ENCODE data around the gene PTPRM. TPM values are rescaled to one million over a fixed set of nuclear protein-coding genes. Genes with fewer than 3 reads are reported as not detected.

The PTPRM gene
- polyA plus RNA-seq, 1 of the 3 experiments (the other 2 are of a cell fraction), result 16.0 TPM

DNA sequence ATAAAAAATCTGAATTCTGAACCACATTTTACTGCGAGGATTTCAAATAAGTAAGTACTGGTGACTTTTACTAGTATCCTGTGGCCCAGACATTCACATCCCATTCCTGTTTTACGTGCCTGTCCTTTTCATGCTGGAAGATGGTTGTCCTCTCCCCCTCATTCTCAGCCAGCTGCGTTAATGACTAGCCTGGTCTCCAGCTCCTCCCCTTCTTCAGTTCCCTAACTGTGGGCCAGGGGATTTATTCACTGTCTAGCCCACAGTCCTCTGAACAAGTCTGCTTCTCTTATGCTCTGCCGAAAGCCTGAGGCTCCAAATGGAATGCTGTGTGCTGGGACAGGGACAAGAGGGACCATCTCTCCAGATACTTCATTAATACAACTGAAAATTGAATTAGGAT, 373.9 kb downstream of the PTPRM start (continued):
- TF ChIP-seq, protein P1, sequence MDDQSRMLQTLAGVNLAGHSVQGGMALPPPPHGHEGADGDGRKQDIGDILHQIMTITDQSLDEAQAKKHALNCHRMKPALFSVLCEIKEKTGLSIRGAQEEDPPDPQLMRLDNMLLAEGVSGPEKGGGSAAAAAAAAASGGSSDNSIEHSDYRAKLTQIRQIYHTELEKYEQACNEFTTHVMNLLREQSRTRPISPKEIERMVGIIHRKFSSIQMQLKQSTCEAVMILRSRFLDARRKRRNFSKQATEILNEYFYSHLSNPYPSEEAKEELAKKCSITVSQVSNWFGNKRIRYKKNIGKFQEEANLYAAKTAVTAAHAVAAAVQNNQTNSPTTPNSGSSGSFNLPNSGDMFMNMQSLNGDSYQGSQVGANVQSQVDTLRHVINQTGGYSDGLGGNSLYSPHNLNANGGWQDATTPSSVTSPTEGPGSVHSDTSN (IDR thresholded peaks at IDR 0.05), result no peak
- TF ChIP-seq CHD2 (IDR thresholded peaks at IDR 0.05; ENCODE audit: low read length, partially characterized antibody) (no peak), TCF12 (IDR thresholded peaks at IDR 0.05) (no peak)

DNA sequence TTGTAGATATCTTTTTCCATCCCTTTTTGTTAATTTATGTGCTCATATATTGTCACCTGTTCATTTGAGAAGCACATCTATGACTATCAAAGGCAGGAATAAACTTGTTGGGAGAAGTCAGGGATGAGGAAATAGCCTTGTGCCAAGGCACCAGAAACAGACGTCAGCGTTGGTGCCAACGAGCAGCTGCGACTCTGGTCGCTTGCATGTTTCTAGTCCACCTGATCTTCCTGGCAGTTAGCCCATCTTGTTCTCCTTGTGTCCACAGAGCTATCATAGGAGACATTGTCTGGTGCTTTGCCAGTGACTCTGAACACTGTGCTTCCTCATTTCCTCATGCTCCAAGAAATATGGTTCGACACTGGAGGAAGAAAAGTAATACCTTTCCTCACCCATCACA, 374.4 kb downstream of the PTPRM start:
- H3K9me2 ChIP-seq, result no peaks in the 10 kb centered on the region
- CTCF ChIA-PET, result no interaction called here
- H3K36me3 ChIP-seq (replicated peaks in 1 of 2; ENCODE audit: control insufficient read depth in 1 of 2, insufficient read depth in 2 of 2, low read length in 1 of 2), result no peaks in the 10 kb centered on the region
- H3F3A ChIP-seq (replicated peaks; ENCODE audit: insufficient read depth), result no peaks in the 10 kb centered on the region
- no peaks in the 10 kb centered on the region for H3K79me2 ChIP-seq (ENCODE audit: insufficient read depth)
- no peaks in the 10 kb centered on the region for H4K20me1 ChIP-seq (ENCODE audit: insufficient read depth)
- H3K27ac ChIP-seq (ENCODE audit: low read depth in 2 of 2, low read length in 1 of 2), result peak overlapping the region in 1 of 2 experiments; percentile 69; a peak in 2 of 4 replicates
- H3K27me3 ChIP-seq (ENCODE audit: insufficient read depth), result no peaks in the 10 kb centered on the region
- WGBS (ENCODE audit: low lambda C conversion rate), result 24% methylated on average over 6 of the region's 6 CpGs
- H3K9me3 ChIP-seq, result no peaks in the 10 kb centered on the region
- no peak overlapping the region for H2AFZ ChIP-seq (ENCODE audit: low read depth)
- H3K4me3 ChIP-seq (ENCODE audit: low read depth in 2 of 2, low read length in 1 of 2), result no peak overlapping the region
- H3K9ac ChIP-seq, result no peak overlapping the region
- POLR2A ChIA-PET, result no interaction called here
- DNase-seq, result peak; percentile 61
- peaks cover 0 to 22% of the 10 kb centered on the region in 2 experiments; a peak in 2 of 4 replicates for H3K4me1 ChIP-seq (ENCODE audit: control insufficient read depth in 1 of 2, insufficient read depth in 2 of 2, low read depth in 1 of 2, low read length in 1 of 2)
- H3K4me2 ChIP-seq, result no peak overlapping the region
- TF ChIP-seq JUND (IDR thresholded peaks at IDR 0.05) (no peak), MXI1 (IDR thresholded peaks at IDR 0.05; ENCODE audit: low read depth, low read length) (no peak; the same call in 1 of the 2 replicates), GATA2 (CRISPR knock-in tag; IDR thresholded peaks at IDR 0.05) (peak; percentile 66; the same call in 1 of the 2 replicates), EP300 (IDR thresholded peaks at IDR 0.05; ENCODE audit: borderline replicate concordance in 1 of 2, low read depth in 1 of 2, low read length in 1 of 2) (peak in 1 of 2 experiments; percentile 41; a peak in 1 of 4 replicates), FOXJ3 (CRISPR knock-in tag; IDR thresholded peaks at IDR 0.05) (peak; percentile 30; the same call in 1 of the 2 replicates), NRF1 (IDR thresholded peaks at IDR 0.05; ENCODE audit: low read depth, low read length) (no peak)

DNA sequence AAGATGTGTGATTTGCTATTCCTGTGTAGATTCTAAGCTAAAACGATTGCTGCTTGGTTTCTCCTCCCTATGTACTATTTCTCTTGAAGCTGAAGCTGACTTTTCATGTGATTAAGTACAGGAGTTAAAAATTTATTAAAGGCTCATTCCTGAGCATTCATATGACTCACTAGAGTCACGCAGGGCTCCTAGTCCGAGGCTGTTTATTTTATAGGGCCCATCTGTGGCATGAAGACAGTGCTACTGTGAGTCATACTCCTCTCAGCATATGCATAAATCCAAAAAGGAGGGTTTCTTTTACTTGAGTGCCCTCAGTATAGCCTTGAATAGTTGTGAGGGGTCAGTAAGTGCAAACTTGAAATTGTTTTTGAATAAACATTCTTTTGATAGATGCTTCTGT, 378.8 kb downstream of the PTPRM start:
- Histone ChIP-seq H4K20me1 (ENCODE audit: insufficient read depth) (no peaks in the 10 kb centered on the region), H3K9ac (no peak overlapping the region; the same call in 1 of the 2 replicates), H3K27ac (ENCODE audit: low read depth in 2 of 2, low read length in 1 of 2) (peak overlapping the region; percentile 37 to 71; a peak in 3 of 4 replicates), H3F3A (replicated peaks; ENCODE audit: insufficient read depth) (no peaks in the 10 kb centered on the region), H3K27me3 (ENCODE audit: insufficient read depth) (no peaks in the 10 kb centered on the region), H3K4me1 (ENCODE audit: control insufficient read depth in 1 of 2, insufficient read depth in 2 of 2, low read depth in 1 of 2, low read length in 1 of 2) (peaks cover 0 to 22% of the 10 kb centered on the region in 2 experiments; a peak in 2 of 4 replicates), H3K9me3 (no peaks in the 10 kb centered on the region), H3K4me3 (ENCODE audit: low read depth in 2 of 2, low read length in 1 of 2) (no peak overlapping the region), H3K9me2 (no peaks in the 10 kb centered on the region), H3K36me3 (replicated peaks in 1 of 2; ENCODE audit: control insufficient read depth in 1 of 2, insufficient read depth in 2 of 2, low read length in 1 of 2) (no peaks in the 10 kb centered on the region), H3K4me2 (peak overlapping the region; percentile 76; the same call in 1 of the 2 replicates), H3K79me2 (ENCODE audit: insufficient read depth) (no peaks in the 10 kb centered on the region), H2AFZ (ENCODE audit: low read depth) (peak overlapping the region; percentile 80; the same call in 1 of the 2 replicates)
- DNase-seq, result no peak
- ChIA-PET POLR2A (no interaction called here), CTCF (no interaction called here)
- 10% methylated on average over 3 of the region's 3 CpGs for WGBS (ENCODE audit: low lambda C conversion rate)
- TF ChIP-seq, protein P2, sequence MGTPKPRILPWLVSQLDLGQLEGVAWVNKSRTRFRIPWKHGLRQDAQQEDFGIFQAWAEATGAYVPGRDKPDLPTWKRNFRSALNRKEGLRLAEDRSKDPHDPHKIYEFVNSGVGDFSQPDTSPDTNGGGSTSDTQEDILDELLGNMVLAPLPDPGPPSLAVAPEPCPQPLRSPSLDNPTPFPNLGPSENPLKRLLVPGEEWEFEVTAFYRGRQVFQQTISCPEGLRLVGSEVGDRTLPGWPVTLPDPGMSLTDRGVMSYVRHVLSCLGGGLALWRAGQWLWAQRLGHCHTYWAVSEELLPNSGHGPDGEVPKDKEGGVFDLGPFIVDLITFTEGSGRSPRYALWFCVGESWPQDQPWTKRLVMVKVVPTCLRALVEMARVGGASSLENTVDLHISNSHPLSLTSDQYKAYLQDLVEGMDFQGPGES (IDR thresholded peaks at IDR 0.05; ENCODE audit: low read depth, low read length), result no peak
- TF ChIP-seq FOXJ3 (CRISPR knock-in tag; IDR thresholded peaks at IDR 0.05) (no peak), EP300 (IDR thresholded peaks at IDR 0.05; ENCODE audit: borderline replicate concordance in 1 of 2, low read depth in 1 of 2, low read length in 1 of 2) (no peak), SIN3A (IDR thresholded peaks at IDR 0.05; ENCODE audit: borderline replicate concordance, low read depth, low read length) (no peak), JUND (IDR thresholded peaks at IDR 0.05) (peak; percentile 47; the same call in 1 of the 2 replicates), YY1 (IDR thresholded peaks at IDR 0.05; ENCODE audit: low read depth) (no peak), GATA2 (CRISPR knock-in tag; IDR thresholded peaks at IDR 0.05) (no peak), TCF12 (IDR thresholded peaks at IDR 0.05) (peak; percentile 36; the same call in 1 of the 2 replicates)
- TF ChIP-seq, protein P1 (IDR thresholded peaks at IDR 0.05), result peak; percentile 14; the same call in 1 of the 2 replicates
- TF ChIP-seq, protein P3, sequence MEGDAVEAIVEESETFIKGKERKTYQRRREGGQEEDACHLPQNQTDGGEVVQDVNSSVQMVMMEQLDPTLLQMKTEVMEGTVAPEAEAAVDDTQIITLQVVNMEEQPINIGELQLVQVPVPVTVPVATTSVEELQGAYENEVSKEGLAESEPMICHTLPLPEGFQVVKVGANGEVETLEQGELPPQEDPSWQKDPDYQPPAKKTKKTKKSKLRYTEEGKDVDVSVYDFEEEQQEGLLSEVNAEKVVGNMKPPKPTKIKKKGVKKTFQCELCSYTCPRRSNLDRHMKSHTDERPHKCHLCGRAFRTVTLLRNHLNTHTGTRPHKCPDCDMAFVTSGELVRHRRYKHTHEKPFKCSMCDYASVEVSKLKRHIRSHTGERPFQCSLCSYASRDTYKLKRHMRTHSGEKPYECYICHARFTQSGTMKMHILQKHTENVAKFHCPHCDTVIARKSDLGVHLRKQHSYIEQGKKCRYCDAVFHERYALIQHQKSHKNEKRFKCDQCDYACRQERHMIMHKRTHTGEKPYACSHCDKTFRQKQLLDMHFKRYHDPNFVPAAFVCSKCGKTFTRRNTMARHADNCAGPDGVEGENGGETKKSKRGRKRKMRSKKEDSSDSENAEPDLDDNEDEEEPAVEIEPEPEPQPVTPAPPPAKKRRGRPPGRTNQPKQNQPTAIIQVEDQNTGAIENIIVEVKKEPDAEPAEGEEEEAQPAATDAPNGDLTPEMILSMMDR (IDR thresholded peaks at IDR 0.05), result no peak
- TF ChIP-seq, protein P4, sequence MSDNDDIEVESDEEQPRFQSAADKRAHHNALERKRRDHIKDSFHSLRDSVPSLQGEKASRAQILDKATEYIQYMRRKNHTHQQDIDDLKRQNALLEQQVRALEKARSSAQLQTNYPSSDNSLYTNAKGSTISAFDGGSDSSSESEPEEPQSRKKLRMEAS (IDR thresholded peaks at IDR 0.05; ENCODE audit: low read depth), result no peak
- TF ChIP-seq, protein P5, sequence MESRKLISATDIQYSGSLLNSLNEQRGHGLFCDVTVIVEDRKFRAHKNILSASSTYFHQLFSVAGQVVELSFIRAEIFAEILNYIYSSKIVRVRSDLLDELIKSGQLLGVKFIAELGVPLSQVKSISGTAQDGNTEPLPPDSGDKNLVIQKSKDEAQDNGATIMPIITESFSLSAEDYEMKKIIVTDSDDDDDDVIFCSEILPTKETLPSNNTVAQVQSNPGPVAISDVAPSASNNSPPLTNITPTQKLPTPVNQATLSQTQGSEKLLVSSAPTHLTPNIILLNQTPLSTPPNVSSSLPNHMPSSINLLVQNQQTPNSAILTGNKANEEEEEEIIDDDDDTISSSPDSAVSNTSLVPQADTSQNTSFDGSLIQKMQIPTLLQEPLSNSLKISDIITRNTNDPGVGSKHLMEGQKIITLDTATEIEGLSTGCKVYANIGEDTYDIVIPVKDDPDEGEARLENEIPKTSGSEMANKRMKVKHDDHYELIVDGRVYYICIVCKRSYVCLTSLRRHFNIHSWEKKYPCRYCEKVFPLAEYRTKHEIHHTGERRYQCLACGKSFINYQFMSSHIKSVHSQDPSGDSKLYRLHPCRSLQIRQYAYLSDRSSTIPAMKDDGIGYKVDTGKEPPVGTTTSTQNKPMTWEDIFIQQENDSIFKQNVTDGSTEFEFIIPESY (IDR thresholded peaks at IDR 0.05; ENCODE audit: borderline replicate concordance, low read depth), result no peak
